GM19438 (cell line): ENCODE results near the gene TOLLIP.
"Not testable (repeated sequence)": the region's sequence is repeated elsewhere in the genome, so short reads cannot be mapped to it uniquely, and the experiment has no call there.

Experiments used
- ATAC-seq: cut with Tn5 transposase; IDR thresholded peaks from one replicate; pipeline ENCODE4 v1.9.1; 2021; ENCODE audit warnings: low read depth; ENCODE audit not compliant: unreplicated experiment

Gene TOLLIP

DNA sequence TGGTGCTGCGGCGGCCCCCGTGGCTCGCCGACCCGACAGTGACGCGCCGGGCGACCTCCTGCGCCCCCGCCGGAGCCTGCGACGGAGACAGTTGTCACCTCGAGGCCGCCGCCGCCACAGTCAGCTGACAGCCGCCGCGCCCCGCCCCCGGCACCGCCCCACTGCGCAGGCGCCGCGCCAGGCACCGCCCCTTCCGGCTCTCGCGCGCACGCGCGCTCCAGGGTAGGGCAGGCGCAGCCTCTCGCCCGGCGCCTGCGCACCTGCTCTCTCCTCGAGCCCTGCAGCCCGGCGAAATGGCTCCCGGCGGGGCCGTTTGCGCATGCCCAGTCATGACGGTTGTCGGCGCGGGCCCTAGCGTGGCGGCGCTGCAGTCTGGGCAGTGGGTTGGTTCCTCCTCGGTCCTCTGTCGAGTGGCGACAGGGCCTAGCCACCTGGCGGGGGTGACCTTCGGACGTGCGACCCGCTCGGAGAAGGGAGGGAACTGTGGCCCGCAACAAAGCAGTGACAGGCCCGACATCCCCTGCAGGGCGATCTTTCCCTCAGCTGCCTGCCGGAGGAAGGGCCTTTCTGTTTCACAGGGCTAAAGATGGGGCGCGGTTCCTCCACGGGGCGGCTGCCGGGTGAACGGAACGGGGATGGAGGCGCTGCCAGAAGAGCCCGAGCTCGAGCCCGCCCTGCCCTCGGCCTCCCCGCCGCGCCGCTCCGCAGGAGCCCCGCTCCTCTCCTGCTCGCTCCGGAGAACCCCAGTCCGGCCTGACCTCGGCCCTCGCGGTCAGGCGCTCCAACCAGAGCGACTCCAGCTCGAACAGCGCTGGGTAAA lies at the start of gene TOLLIP:
Gene TOLLIP, minus strand, starts transcription at position 135 of the 820 bp plus-strand sequence. Its CDS starts 134 bp downstream, at position 1.
- ATAC-seq = peak; percentile 71

GRCh38 chr11:1358931-1359330 lies 49.5 kb upstream of the TOLLIP start:
- not testable (repeated sequence) for ATAC-seq

- ATAC-seq = no peak
Observed at GRCh38 chr11:1358286-1358685, 48.9 kb upstream of the TOLLIP start.

GRCh38 chr11:1356478-1356960 lies 47.1 kb upstream of the TOLLIP start:
- no peak for ATAC-seq

DNA sequence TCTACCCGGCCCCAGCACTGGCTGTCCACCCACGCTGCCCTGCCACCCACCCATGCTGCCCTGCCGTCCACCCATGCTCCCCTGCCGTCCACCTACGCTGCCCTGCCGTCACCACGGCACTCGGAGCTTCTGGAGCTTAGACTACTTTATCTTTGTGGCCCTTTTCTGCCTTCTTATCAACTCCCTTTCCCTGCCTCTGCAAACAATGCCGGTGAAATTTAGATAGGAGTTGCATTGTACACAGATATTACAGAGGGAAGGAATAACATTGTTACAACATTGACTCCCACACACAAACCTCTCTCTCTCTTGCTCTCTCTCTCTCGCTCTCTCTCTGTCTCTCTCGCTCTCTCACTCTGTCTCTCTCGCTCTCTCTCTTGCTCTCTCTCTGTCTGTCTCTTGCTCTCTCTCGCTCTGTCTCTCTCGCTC lies 46.6 kb upstream of the TOLLIP start:
- ATAC-seq = no peak

- no peak for ATAC-seq
Observed at GRCh38 chr11:1354125-1354938, 44.9 kb upstream of the TOLLIP start.

- no peak for ATAC-seq
Observed at GRCh38 chr11:1353383-1354124, 44.1 kb upstream of the TOLLIP start.

- ATAC-seq = no peak
Observed at GRCh38 chr11:1352696-1353382, 43.4 kb upstream of the TOLLIP start.

DNA sequence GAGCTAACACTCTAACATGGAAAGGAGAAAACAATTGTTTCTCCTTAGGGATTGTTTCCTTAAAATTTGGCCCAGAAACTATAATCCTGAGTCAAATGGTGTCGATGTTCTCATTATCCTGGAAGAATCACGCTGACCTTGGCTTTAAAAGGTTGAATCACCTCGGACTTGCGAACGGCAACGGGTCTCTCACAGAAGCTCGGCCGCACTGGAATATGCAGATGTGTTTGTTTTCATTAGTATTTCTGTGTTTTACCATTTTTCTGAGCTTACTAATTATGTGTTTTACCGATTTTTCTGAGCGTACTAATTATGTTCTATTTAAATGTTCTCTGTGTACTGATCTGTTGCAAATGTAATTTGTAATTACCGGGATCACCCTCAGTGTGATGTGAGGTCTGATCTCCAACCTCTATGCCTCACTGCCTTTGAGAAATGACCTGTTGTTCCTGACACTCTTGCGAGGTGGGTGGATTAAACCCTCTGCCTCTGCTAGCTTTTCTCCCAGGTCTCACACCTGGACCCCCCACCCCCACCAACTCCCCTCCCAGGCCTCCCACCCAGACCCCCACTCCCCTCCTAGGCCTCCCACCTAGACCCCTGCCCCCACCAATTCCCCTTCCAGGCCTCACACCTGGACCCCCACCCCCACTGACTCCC lies 42.0 kb upstream of the TOLLIP start:
- no peak for ATAC-seq

DNA sequence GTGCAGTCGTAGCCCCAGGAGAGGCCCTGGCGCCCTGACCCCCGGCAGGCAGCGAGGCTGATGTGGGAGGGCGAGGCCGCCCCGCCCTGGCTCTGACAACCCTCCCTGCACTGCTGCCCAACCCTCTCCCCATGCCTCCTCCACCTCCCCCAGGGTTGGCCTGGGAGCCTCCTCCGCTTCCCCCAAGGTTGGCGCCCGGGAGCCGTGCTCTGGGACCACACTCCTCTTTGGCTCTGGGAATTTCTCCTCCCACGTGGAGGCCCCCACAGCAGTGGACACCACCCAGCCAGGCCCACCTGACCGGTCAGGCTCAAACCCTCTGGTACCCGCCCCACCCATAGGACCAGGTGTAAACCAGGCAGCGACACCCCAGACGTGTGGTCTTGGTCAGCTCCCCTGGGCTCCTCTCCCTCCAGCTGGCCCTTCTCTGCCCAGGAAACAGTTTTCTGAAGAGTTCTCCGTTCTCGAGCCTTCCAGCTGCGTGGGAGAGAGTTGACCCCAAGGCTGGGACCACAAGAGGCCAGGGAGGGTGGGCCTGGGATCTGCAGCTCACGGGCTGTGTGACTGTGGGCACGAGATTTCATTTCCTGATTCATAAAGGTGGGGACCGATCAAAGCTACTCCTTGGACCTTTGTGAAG lies 40.8 kb upstream of the TOLLIP start:
- ATAC-seq = no peak

DNA sequence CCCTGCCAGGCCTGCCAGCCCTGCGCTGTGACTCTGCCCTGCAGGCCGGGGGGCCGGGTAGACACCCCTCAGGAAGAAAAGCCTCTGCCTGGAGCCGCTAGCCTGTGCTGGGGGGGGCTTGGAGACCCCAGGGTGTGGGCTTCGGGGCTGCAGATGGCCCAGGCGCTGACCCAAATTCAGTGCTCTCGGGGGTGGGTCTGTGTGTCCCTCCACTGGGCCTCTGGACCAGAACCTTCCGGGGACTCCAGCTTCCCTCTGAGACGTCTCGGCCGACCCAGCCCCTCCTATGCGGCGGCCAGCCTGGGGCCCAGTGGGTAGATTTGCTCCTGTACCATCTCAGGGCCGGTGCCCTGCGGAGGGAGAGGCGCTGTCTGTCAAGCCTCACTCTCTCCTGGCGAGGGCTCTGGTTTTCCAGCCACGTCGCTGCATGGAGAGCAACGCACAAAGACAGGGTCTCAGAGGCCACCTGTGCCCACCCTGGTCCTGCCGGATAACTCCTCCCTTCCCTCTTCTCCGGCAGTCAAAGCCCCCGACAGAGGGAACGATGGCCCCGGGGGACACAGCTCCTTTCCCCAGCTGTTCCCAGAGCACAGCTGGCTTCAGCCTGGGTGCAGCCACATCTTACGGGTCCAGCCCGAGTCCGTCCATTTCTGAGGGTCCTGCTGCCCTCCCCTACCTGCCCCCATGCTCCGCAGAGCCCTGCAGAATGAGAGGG lies 40.1 kb upstream of the TOLLIP start:
- ATAC-seq = no peak

- no peak for ATAC-seq
Observed at GRCh38 chr11:1348796-1349326, 39.4 kb upstream of the TOLLIP start.

- no peak for ATAC-seq
Observed at GRCh38 chr11:1348146-1348795, 38.8 kb upstream of the TOLLIP start.

DNA sequence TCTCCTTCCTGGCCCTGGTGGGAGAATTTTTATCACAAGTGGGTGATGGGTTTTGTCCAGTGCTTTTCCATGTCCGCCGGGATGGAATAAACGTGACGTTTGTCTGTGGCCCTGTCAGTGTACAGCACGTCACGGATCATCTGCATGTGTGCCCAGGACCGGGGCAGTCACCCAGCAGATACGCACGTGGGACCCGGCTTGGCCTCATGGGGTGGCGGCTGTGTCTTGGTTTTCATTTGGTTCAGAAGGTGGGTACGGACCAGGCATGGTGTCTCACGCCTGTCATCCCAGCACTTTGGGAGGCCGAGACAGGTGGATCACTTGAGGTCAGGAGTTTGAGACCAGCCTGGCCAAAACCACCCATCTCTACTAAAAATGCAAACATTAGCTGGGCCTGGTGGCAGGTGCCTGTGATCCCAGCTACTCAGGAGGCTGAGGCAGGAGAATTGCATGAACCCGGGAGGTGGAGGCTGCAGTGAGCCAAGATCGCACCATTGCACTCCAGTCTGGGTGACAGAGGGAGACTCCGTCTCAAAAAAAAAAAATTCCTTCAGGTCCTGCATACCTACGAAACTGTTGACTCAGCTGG lies 38.1 kb upstream of the TOLLIP start:
- ATAC-seq = not testable (repeated sequence)

GRCh38 chr11:1346669-1347390 lies 37.4 kb upstream of the TOLLIP start:
- no peak for ATAC-seq

DNA sequence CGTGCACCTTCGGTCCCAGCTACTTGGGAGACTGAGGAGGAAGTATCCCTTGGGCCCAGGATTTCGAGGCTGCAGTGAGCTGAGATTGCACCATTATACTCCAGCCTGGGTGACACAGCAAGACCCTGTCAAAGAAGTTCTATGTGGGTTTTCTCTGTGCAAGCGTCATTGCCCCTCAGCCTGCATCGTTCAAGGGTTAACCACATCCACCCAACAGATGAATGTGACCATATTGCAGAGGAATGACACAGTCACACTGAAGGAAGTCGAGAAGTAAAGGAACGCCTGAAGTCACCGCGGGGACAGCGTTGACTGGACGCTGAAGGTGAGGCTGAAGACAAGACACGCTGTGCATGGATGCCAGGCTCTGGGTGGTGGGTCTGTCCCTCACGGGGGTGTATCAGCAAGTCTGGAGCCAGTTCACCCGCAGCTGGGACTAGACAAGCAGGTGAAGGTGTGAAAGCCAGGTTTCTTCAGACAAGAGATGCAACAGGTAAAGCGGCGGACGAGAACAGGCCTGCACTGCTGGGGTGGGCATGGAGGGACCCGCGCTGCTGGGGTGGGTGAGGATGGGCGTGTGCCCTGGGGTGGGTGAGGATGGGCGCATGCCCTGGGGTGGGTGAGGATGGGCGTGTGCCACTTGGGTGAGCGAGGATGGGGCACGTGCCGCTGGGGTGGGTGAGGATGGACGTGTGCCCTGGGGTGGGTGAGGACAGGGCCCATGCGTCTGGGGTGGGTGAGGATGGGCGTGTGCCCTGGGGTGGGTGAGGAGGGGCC lies 36.5 kb upstream of the TOLLIP start:
- ATAC-seq = no peak
